CMK (cell line): ENCODE results near the gene MMP27.
"Not testable (repeated sequence)": the region's sequence is repeated elsewhere in the genome, so short reads cannot be mapped to it uniquely, and the experiment has no call there.

Experiments
- DNase-seq: peaks from one replicate; pipeline ENCODE4 v3.0.0-alpha.2; 2010; ENCODE audit warnings: low read depth

Gene MMP27, protein sequence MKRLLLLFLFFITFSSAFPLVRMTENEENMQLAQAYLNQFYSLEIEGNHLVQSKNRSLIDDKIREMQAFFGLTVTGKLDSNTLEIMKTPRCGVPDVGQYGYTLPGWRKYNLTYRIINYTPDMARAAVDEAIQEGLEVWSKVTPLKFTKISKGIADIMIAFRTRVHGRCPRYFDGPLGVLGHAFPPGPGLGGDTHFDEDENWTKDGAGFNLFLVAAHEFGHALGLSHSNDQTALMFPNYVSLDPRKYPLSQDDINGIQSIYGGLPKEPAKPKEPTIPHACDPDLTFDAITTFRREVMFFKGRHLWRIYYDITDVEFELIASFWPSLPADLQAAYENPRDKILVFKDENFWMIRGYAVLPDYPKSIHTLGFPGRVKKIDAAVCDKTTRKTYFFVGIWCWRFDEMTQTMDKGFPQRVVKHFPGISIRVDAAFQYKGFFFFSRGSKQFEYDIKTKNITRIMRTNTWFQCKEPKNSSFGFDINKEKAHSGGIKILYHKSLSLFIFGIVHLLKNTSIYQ

DNA sequence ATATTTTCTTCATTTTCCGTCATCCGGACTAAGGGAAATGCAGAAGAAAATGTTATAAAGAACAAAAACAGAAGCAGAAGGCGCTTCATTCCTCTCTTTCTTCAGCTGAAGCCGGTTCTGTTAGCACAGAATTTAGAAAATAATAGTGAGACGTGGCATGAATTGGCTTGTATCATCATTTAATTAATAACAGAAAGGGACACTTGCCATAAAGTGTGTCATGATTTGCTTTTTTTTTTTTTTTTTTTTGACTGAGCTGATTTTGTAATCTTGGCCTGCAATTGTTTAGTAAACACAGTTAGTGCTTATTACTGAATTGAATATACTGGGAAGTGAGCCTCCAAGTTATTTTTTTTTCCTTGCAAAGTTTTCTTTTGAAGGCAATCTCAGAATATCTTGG, at the start of gene MMP27:
TSS of gene MMP27 (minus strand) at position 144 of the 400 bp plus-strand sequence. CDS start at position 89, 55 bp downstream.
- no peak for DNase-seq

DNA sequence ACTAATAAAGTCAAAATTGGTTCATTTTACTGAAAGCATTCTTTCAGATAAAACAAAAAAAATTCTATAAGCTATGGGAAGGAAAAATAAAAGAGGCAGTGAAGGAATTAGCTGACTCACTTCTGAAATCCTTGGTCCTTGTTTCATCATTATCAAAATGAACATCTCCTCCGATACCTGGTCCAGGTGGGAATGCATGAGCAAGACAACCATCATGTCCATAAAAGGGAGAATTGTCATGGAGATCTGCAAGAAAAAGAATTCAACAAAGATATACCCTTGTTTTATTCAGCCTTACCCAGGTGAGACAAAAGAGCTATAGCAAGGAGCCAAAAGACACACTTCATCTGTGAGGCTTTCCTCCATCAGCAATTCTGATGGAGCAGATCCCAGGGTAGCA, 47.7 kb upstream of the MMP27 start:
- no peak for DNase-seq

DNA sequence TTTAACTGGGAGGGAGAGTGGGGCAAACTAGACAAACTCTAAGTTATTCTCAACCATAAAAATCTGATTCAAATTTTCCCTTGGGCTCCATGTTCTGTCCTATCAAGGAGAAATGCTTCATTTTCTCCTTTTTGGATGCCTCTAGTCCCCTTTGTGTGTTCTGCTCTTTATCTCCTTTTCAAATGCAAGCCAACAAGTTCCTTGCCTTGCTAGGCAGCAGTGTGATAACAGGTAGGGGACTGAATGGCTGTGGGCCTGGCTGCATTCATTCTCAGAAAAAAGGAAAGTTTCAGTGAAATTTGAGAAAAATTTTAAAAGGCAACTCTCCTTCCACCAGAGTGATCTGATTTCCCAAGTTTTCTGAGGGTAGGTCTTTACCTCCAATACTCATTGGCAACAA, 46.1 kb upstream of the MMP27 start:
- no peak for DNase-seq

DNA sequence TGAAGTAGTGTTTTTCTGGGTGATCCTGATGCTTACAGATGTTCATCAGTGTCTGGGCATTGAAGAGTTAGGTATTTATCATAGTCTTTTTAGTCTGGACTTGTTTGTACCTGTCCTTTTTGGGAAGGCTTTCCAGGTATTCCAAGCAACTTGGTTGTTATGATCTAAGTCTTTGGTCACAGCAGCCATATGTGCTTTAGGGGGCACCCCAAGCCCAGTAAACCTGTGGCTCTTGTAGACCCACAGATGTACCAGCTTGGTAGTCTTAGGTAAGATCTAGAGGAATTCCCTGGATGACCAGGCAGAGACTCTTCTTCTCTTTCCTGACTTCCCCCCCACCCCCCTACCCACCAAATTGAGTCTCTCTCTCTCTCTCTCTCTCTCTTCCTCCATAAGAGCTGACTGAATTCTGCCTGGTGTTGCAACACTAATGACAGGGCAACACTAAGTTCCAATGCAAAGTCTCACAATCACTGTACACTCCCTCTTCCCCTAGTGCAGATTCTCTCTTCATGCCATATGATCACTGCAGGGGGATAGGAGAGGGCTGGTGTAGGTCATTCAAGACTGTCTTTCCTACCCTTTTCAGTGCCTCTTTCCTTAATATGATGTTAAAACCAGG, 43.6 kb upstream of the MMP27 start:
- DNase-seq, result no peak

DNA sequence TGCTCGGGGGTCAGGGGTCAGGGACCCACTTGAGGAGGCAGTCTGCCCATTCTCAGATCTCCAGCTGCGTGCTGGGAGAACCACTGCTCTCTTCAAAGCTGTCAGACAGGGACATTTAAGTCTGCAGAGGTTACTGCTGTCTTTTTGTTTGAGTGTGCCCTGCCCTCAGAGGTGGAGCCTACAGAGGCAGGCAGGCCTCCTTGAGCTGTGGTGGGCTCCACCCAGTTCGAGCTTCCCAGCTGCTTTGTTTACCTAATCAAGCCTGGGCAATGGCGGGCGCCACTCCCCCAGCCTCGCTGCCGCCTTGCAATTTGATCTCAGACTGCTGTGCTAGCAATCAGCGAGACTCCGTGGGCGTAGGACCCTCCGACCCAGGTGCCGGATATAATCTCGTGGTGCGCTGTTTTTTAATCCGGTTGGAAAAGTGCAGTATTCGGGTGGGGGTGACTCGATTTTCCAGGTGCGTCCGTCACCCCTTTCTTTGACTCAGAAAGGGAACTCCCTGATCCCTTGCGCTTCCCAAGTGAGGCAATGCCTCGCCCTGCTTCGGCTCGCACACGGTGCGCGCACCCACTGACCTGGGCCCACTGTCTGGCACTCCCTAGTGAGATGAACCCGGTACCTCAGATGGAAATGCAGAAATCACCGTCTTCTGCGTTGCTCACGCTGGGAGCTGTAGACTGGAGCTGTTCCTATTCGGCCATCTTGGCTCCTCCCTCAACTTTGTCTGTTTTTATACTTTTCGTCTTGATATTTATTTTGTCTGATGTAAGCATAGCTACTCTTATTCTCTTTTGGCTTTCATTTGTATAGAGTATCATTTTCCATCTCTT, 41.4 kb upstream of the MMP27 start:
- DNase-seq, result not testable (repeated sequence)

DNA sequence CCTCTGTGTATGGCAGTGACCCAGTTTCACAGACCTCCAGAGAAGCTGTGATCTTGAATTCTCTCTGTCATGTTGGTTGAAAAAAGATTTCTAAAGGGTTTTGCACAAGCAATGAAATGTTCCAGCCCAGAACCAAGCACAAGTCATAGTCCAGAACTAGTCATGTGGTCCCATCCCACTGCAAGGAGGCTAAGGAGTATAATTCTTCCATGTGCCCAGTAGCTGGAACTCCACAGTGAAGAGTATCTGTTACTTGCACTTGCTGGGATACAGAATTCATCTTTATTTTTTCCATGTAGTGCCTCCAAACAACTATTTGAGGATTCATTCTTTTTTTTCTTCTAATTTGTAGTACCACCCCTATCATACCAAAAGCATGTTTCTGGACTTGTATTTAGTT, 29.1 kb upstream of the MMP27 start:
- DNase-seq, result no peak

DNA sequence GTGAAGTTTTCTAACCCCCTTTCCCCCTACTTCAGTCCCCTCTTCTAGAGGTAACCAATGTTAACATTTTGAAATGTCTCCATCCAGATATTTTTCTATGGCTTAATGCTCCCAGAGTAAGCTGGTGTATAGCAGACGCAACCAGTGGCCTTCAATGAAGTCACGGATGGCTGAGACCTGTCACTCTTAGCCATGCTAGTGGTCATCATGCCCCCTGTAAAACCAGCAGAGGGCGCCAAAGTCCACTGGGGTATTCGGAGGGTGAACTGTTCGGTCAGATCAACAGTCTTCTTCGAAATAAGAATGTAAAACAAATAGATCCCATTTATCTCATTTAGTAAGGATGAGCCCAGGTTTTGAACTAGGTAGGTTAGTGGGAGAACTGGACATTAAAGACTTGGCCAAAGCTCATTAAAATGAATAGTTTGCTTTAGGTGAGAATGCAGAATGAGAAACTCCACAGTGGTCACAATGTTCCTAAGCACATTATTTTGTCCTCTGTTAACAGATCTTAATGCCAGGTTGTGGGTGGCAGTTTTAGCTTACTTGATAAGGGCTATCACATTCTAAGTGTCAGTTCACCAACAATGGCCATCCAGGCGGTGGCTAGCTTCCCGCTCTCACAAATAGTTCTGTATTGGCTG, 27.8 kb upstream of the MMP27 start:
- DNase-seq, result peak; percentile 22

DNA sequence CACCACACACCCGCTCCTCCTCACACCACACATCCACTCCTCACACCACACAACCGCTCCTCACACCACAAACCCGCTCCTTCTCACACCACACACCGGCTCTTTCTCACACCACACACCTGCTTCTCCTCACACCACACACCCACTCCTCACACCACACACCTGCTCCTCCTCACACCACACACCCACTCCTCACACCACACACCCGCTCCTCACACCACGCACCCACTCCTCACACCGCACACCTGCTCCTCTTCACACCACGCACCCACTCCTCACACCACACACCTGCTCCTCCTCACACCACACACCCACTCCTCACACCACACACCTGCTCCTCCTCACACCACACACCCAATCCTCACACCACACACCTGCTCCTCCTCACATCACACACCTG, 25.4 kb upstream of the MMP27 start:
- DNase-seq, result not testable (repeated sequence)

DNA sequence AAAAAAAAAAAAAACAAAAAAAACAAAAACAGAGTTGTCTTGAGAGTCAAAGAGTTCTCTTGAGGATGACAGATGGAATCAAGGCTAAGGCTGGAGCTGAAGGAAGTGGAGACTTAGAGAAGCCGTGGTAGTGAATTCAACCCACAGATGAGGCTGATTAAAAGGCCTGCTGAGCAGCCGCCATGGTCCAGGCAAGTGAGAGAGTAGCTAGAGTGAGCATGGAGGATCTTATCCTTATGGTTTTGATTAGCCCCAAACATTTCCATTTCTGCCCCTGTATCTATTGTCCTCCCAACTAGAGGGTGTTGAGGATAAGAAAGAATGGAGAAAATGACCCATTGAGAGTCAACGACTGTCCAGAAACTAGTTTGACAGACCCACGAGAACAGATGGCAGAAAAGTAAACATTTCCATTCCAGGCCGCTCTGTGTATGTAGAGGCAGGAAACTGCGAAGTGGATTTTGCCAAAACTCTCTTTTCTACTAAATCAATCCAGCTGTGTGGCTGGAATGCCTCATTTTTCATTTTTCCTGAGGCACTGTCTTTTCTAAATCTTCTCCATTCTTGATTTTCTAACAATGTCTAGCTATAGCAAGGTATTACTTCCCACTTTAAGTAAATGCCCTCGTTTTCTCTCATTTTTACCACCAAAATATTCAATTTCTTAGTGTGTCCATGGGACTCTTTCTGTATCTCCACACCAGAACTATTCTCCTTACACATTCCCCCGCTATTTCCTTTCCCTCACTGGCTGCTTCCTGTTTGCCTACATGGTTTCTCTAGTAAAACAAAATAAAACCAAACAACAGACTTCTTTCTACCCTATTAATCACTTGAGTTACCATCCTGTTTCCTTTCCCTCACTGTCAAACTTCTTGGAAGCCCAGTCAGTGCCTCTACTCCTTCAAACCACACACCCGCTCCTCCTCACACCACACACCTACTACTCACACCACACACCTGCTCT, 24.6 kb upstream of the MMP27 start:
- no peak for DNase-seq

DNA sequence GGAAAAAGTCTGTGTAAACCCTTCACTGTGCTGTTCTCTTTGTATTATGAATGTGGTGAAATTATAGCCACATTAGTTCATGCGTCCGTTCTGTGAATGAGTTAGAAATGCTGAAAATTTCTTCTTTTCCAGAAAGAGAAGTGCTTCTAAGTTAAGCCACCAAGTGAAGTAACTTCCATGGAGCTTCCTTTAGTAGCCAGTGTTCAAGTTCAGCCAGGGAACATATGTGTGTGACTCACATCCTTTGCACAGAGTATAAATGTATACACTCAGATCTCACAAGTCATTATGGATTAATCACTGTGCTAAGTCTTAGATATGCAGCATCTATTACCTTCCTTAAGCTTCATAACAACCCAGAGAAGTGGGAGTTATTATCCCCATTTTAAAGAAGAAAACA, 22.3 kb upstream of the MMP27 start:
- DNase-seq, result no peak

DNA sequence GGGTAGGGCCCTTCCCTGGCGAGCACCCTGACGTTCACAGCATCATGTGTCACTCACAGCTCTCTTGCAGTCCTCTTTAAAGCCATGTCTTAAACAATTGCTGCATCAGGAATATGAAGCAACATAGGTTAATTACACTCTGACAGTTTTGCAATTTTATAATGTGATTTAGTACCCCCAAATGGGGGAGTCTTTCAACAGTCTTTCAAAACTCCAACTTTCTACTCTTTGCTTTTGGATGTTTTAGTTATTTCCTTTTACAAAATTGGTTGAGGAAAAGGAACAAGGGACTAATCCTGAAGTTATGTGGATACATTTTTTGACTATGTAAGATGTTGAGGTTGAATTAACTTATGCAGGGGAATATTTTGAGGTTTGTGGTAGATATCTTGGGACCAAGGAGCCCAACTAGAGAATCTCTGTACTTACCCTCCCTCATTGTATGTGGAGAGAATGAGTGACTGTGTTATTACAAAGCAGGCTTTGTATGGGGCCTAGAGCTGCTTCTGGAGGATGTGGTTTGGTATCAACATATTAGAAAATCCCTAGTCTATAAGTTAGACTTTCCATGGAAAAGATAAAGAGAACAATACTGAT, 19.4 kb upstream of the MMP27 start, which contains the start of gene MMP8:
TSS of gene MMP8 (minus strand) at position 51 of the 597 bp plus-strand sequence. CDS start 99 bp downstream, outside the sequence.
- no peak for DNase-seq

DNA sequence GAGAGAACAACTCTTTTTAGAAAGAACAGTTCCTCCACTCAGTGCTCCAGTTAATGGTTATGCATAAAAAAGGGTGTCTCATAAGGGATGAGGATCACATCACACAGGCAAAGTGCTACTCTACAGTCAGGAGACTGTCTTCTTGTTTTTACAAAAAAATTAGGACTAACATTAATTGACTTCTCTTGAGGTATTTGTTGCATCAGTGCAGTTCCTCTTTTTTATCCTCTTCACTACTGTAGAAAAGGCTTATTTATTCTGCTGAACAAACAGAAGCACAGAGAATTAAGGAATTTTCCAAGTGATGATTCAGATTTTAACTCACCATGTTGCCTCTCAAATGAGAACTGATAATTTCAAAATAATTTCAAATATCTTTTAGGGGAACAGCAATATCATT, 17.3 kb upstream of the MMP27 start:
- DNase-seq, result no peak

DNA sequence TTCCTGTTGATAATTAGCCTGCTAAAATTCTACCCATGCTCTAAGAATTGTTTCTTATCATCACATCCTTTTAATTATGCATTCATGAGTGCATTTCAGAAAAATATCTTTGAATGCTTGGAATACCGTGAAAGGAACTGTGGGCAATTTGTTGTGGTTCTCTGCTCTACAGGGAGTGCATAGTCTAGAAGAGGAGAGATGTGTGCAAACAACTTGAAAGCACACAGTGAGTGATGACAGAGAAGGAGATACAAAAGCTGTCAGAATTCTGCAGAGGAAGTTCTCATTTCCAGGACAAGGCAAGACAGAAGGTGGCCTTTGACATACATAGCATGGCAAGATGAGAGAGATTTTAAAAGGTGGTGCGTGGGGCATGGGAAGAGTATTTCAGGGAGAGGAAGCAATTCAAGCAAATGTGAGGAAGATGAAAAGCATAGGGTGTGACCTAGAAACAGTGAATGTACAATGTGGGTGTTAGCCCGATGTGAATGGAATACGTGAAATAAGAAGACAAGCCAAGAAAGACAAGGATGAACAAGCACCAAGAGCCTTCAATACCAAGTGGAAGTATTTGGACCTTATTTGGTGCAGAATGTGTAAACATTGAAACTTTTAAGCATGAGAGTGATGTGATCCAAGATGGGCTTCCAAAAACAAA, 14.2 kb upstream of the MMP27 start:
- DNase-seq, result no peak

DNA sequence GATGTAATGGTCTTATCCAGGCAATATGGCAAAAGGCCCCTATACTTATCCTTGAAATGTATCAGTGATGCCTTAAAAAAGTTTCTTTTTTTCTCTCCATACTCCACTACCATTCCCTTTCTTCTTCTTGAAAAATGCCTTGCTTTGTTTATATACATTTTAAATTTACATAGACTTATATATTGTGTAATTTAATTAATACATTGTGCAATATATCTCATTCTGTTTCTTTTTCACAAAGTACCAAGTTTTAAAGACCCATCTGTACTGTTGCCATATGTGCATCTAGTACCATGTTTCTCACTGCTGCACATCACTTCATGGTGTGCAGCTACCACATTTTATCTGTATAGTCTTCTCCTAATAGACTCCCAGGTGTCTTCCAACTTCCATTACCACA, 11.7 kb upstream of the MMP27 start:
- DNase-seq, result no peak

DNA sequence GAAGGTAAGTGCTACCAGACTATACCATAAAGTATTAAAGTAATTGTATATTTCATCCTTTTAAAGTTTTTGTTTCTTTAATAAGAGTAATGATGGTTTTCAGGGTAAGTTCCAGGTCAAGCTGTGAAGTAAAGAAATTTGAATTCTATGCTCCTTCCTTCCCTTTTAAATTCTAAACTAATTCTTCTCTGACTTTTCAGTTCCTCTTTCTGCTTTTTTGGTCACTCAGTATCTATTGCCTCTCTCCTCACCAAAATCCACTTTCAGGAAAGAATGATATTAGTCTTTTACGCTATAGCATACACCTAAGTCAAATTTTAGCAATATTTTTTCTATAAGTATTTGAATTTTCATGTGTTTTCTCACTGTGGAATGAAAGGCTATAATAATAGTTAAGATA, 11.0 kb upstream of the MMP27 start:
- DNase-seq, result no peak

DNA sequence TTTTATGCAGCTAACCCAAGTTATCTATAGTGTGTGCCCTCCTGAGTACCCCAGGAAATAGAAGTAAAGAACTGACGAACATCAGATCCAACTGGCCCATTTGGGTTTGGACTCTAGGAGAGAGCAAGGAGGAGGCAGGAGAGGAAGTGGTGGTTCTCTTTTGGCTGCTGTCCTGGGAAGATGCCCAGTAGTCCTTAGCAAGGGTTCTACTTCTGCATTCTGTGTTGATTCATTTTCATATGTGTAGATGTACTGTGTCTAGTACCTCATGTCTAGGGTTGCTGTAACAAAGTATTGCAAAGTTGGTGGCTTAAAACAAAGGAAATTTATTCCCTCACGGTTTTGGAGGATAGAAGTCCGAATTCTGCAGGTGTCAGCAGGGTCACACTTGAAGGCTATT, 6.6 kb upstream of the MMP27 start:
- DNase-seq, result no peak

DNA sequence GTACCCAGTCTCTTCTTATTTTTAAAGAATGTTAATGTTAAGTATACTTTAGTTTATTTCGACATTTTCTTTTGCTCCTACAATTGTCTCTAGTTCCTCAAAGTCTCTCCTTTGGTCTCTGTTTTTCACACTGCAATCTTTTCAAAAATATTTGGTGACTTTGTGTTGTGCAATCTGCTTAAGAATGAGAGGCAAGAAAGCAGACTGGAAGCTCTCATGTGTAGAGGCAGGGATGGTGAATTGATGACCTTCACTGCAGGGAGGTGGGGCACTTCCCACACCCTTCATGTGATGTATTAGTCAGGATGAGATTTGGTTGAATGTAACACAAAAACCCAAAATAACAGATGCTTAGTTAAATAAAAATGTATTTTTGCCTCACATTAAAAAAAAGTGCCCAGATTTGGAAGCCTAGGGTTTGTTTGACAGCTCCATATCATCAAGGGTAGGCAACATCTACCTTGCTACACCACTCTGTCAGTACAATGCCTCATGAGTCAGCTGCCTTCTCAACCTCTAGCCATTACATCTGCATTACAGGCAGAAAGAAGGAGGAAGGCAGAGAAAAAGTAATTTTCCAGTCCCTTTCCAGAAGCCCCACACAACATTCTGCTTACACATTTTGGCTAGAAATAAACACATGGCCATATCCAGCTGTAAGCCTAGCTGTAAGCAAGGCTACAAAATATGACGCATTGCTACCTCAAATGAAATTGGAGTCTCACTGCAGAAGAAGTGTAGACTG, 3.8 kb upstream of the MMP27 start:
- DNase-seq, result no peak

DNA sequence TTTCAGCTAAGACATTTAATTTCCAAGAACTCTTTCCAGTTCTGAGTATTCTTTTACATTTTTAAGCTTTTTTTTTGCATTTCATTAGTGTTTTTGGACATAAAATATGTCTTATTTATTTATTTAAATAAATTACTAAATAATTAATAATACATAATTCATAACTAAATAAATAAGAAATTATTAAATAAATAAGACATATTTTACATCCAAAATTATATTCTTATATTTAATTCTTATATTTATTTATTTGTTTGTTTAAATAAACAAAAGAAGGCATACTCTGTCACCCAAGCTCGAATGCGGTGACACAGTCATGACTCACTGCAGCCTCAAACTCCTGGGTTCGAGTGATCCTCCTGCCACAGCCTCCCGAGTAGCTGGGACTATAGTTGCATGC, 3.1 kb upstream of the MMP27 start:
- DNase-seq, result no peak

DNA sequence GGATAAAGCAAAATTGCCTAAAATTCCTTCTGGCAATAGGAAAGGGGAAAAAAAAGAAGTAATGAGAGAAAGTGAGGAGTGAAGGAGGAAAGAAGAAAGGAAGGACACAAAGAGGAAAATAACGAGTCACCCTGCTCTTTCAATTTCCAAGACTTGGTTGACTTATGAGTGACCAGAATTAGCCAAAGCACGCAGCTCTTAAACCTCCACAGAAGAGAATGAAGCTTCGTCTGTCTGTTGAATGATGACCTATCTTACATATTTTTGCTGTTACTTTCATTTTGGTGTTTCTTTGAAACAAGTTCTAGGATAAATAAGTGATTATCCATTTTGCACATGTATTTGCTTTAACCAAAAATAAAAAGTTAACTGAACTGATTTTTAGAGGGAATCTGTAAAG, 728 bp downstream of the MMP27 start:
- DNase-seq, result no peak
